ENCODE results near the gene RYR2.

DNA sequence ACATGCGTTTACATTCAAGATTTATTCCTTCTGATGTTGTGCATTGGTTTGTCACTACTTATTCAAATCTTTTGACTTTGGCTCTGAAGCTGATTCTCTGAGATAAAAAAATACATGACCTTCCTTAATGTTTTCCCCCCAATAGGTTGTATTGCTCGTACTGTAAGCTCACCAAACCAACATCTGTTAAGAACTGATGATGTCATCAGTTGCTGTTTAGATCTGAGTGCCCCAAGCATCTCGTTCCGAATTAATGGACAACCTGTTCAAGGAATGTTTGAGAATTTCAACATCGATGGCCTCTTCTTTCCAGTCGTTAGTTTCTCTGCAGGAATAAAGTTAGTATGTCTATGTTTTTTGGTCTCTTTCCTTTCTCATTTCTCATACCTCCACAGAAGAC, 458.6 kb downstream of the RYR2 start:
- TF ChIP-seq MAFK (IDR thresholded peaks at IDR 0.05; ENCODE audit: low read depth, low read length) (no peak), RFX5 (IDR thresholded peaks at IDR 0.05; ENCODE audit: borderline replicate concordance, low read depth, low read length) (no peak), NRF1 (IDR thresholded peaks at IDR 0.05; ENCODE audit: low read depth, low read length) (no peak), SIX5 (IDR thresholded peaks at IDR 0.05; ENCODE audit: low read depth, low read length) (no peak), POLR2A (IDR thresholded peaks at IDR 0.05; ENCODE audit: control extremely low read depth in 1 of 2, low read depth in 2 of 2, low read length in 2 of 2) (no peak), KDM1A (IDR thresholded peaks at IDR 0.05; ENCODE audit: borderline replicate concordance, low read length) (no peak), EP300 (IDR thresholded peaks at IDR 0.05; ENCODE audit: borderline replicate concordance in 1 of 2, low read depth in 2 of 2, low read length in 2 of 2) (no peak), MAX (IDR thresholded peaks at IDR 0.05) (no peak), SIN3A (conservative IDR thresholded peaks at IDR 0.05 in 1 of 2, IDR thresholded peaks at IDR 0.05 in 1 of 2; ENCODE audit: low read depth in 1 of 2, low read length in 2 of 2) (no peak), E2F6 (IDR thresholded peaks at IDR 0.05) (no peak), JUN (IDR thresholded peaks at IDR 0.05; ENCODE audit: low read depth, low read length) (no peak)
- TF ChIP-seq, protein P1, sequence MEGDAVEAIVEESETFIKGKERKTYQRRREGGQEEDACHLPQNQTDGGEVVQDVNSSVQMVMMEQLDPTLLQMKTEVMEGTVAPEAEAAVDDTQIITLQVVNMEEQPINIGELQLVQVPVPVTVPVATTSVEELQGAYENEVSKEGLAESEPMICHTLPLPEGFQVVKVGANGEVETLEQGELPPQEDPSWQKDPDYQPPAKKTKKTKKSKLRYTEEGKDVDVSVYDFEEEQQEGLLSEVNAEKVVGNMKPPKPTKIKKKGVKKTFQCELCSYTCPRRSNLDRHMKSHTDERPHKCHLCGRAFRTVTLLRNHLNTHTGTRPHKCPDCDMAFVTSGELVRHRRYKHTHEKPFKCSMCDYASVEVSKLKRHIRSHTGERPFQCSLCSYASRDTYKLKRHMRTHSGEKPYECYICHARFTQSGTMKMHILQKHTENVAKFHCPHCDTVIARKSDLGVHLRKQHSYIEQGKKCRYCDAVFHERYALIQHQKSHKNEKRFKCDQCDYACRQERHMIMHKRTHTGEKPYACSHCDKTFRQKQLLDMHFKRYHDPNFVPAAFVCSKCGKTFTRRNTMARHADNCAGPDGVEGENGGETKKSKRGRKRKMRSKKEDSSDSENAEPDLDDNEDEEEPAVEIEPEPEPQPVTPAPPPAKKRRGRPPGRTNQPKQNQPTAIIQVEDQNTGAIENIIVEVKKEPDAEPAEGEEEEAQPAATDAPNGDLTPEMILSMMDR (IDR thresholded peaks at IDR 0.05; ENCODE audit: control extremely low read depth in 1 of 3, insufficient read depth in 1 of 3, low read depth in 1 of 3, low read length in 3 of 3): no peak
